ENCODE measurements around the gene NHLRC1. TPM values are rescaled to one million over a fixed set of nuclear protein-coding genes. Genes with fewer than 3 reads are reported as not detected.

The NHLRC1 gene
- total and polyA plus RNA-seq, 2 of the 13 experiments (the other 11 are each of a cell fraction or from before 2014, with no cell fraction given) = 0.04 to 0.11 TPM

GRCh38 chr6:18155150-18155863 is 32.8 kb upstream of the NHLRC1 start, which contains the start of gene KDM1B (continued):
- TF ChIP-seq PHF8 (CRISPR knock-in tag; IDR thresholded peaks at IDR 0.05) (peak; percentile 72), ZNF530 (CRISPR knock-in tag; IDR thresholded peaks at IDR 0.05; ENCODE audit: low read depth) (no peak), EP300 (IDR thresholded peaks at IDR 0.05; ENCODE audit: low read depth in 2 of 2, low read length in 2 of 2) (no peak), EP300 (CRISPR knock-in tag; IDR thresholded peaks at IDR 0.05; ENCODE audit: borderline replicate concordance) (no peak), NFKB2 (CRISPR knock-in tag; IDR thresholded peaks at IDR 0.05; ENCODE audit: borderline replicate concordance) (no peak), RARG (CRISPR knock-in tag; IDR thresholded peaks at IDR 0.05; ENCODE audit: low read depth) (no peak), ZNF441 (CRISPR knock-in tag; IDR thresholded peaks at IDR 0.05; ENCODE audit: borderline replicate concordance) (peak; percentile 32), NFKBIZ (CRISPR knock-in tag; IDR thresholded peaks at IDR 0.05) (no peak), LCORL (IDR thresholded peaks at IDR 0.05) (no peak), LCORL (CRISPR knock-in tag; IDR thresholded peaks at IDR 0.05) (peak; percentile 44; the same call in 1 of the 2 replicates), TGIF2 (CRISPR knock-in tag; IDR thresholded peaks at IDR 0.05) (no peak; the same call in 1 of the 2 replicates), CBX1 (IDR thresholded peaks at IDR 0.05; ENCODE audit: low read depth) (no peak), REL (CRISPR knock-in tag; conservative IDR thresholded peaks at IDR 0.05) (0 out of 2 replicates have a peak, but pooled peaks have one; percentile 43), ZNF550 (CRISPR knock-in tag; IDR thresholded peaks at IDR 0.05; ENCODE audit: borderline replicate concordance) (no peak), ZNF549 (CRISPR knock-in tag; IDR thresholded peaks at IDR 0.05) (no peak), ETV5 (CRISPR knock-in tag; IDR thresholded peaks at IDR 0.05; ENCODE audit: borderline replicate concordance) (peak; percentile 86), SMAD9 (CRISPR knock-in tag; IDR thresholded peaks at IDR 0.05) (no peak), ZSCAN31 (CRISPR knock-in tag; IDR thresholded peaks at IDR 0.05; ENCODE audit: low read depth) (peak; percentile 84; the same call in 1 of the 2 replicates), ZNF775 (CRISPR knock-in tag; IDR thresholded peaks at IDR 0.05; ENCODE audit: borderline replicate concordance) (no peak), IRF2 (CRISPR knock-in tag; IDR thresholded peaks at IDR 0.05) (no peak; the same call in 1 of the 2 replicates), CCAR2 (optimal IDR thresholded peaks at IDR 0.05; ENCODE audit: low read depth, low read length) (no peak), FOXP4 (CRISPR knock-in tag; IDR thresholded peaks at IDR 0.05) (no peak)
- TF ChIP-seq, protein P1, sequence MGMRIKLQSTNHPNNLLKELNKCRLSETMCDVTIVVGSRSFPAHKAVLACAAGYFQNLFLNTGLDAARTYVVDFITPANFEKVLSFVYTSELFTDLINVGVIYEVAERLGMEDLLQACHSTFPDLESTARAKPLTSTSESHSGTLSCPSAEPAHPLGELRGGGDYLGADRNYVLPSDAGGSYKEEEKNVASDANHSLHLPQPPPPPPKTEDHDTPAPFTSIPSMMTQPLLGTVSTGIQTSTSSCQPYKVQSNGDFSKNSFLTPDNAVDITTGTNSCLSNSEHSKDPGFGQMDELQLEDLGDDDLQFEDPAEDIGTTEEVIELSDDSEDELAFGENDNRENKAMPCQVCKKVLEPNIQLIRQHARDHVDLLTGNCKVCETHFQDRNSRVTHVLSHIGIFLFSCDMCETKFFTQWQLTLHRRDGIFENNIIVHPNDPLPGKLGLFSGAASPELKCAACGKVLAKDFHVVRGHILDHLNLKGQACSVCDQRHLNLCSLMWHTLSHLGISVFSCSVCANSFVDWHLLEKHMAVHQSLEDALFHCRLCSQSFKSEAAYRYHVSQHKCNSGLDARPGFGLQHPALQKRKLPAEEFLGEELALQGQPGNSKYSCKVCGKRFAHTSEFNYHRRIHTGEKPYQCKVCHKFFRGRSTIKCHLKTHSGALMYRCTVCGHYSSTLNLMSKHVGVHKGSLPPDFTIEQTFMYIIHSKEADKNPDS (CRISPR knock-in tag; IDR thresholded peaks at IDR 0.05) = no peak
- TF ChIP-seq, protein P2, sequence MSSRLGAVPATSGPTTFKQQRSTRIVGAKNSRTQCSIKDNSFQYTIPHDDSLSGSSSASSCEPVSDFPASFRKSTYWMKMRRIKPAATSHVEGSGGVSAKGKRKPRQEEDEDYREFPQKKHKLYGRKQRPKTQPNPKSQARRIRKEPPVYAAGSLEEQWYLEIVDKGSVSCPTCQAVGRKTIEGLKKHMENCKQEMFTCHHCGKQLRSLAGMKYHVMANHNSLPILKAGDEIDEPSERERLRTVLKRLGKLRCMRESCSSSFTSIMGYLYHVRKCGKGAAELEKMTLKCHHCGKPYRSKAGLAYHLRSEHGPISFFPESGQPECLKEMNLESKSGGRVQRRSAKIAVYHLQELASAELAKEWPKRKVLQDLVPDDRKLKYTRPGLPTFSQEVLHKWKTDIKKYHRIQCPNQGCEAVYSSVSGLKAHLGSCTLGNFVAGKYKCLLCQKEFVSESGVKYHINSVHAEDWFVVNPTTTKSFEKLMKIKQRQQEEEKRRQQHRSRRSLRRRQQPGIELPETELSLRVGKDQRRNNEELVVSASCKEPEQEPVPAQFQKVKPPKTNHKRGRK (CRISPR knock-in tag; IDR thresholded peaks at IDR 0.05) = no peak
- TF ChIP-seq, protein P3, sequence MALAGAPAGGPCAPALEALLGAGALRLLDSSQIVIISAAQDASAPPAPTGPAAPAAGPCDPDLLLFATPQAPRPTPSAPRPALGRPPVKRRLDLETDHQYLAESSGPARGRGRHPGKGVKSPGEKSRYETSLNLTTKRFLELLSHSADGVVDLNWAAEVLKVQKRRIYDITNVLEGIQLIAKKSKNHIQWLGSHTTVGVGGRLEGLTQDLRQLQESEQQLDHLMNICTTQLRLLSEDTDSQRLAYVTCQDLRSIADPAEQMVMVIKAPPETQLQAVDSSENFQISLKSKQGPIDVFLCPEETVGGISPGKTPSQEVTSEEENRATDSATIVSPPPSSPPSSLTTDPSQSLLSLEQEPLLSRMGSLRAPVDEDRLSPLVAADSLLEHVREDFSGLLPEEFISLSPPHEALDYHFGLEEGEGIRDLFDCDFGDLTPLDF (CRISPR knock-in tag; IDR thresholded peaks at IDR 0.05) = no peak
